Lower lobe of right lung (tissue), 2 donors: ENCODE measurements around the gene AKT2. TPM values are rescaled to one million over a fixed set of nuclear protein-coding genes. Genes with fewer than 3 reads are reported as not detected.

Experiments
- ATAC-seq, 2 donors: fragments of 200-7000 bp; cut with Tn5 transposase; one replicate each; pipeline ENCODE4 v1.9.1; 2020 to 2022; ENCODE audit warnings: mild to moderate bottlenecking in 2 of 2, moderate library complexity in 2 of 2
- DNase-seq: peaks from one replicate; pipeline ENCODE4 v3.0.0-alpha.2; 2020
- H3K27ac ChIP-seq: fragments of 200-600 bp; one replicate; pipeline ENCODE4 v1.8.0; 2022
- H3K27me3 ChIP-seq: fragments of 200-600 bp; one replicate; pipeline ENCODE4 v1.8.0; 2022; ENCODE audit warnings: low read depth
- H3K36me3 ChIP-seq: fragments of 200-600 bp; one replicate; pipeline ENCODE4 v1.8.0; 2022; ENCODE audit warnings: mild to moderate bottlenecking
- H3K4me1 ChIP-seq: fragments of 200-600 bp; one replicate; pipeline ENCODE4 v1.8.0; 2022
- H3K4me3 ChIP-seq: fragments of 200-600 bp; one replicate; pipeline ENCODE4 v1.8.0; 2022; ENCODE audit warnings: mild to moderate bottlenecking
- H3K9me3 ChIP-seq: fragments of 200-600 bp; one replicate; pipeline ENCODE4 v1.8.0; 2022
- CTCF ChIP-seq: fragments of 200-600 bp; IDR thresholded peaks from one replicate; pipeline ENCODE4 v1.8.0; 2022; ENCODE audit warnings: antibody characterized with exemption, mild to moderate bottlenecking
- intact Hi-C: fragments of 100-400 bp; cut with DNase I; formaldehyde crosslinking; loops from one replicate; pipeline ENCODE4 v1.11.0; 2022
- total RNA-seq: library from RNA; stranded (reverse); fragmentation: NEBNext Ultra II Directional; extraction: Animal tissue kit (Norgen Biotek cat#: 25700); gene quantifications from one replicate; pipeline ENCODE4 v1.2.1, GENCODE V29; 2021
- donor health status: DM: no; HTN: yes; CAD: no; lungs with severe emphysema.

The AKT2 gene
- total RNA-seq, 1 donor from 2014 or later: 102 TPM

- H3K36me3 ChIP-seq: peaks cover 28% of the 10 kb centered on the region
- no peak overlapping the region for H3K27ac ChIP-seq
- H3K27me3 ChIP-seq: no peaks in the 10 kb centered on the region
- no peak for TF ChIP-seq CTCF
- DNase-seq (no peak), ATAC-seq (peak in 1 of 2 donors; percentile 18)
- peaks cover 7% of the 10 kb centered on the region for H3K4me1 ChIP-seq
- intact Hi-C loops: no loop called here
- H3K9me3 ChIP-seq: no peaks in the 10 kb centered on the region
- no peak overlapping the region for H3K4me3 ChIP-seq
Measured at GRCh38 chr19:40204381-40204780, 80.8 kb downstream of the AKT2 start.

GRCh38 chr19:40200341-40201099 is 84.6 kb downstream of the AKT2 start:
- Histone ChIP-seq H3K9me3 (no peaks in the 10 kb centered on the region), H3K4me1 (no peaks in the 10 kb centered on the region), H3K27me3 (no peaks in the 10 kb centered on the region), H3K27ac (no peak overlapping the region), H3K36me3 (peaks cover 28% of the 10 kb centered on the region), H3K4me3 (no peak overlapping the region)
- no peak for TF ChIP-seq CTCF
- ATAC-seq: no peak
- no peak for DNase-seq
- intact Hi-C loops: no loop called here

- H3K4me1 ChIP-seq: peaks cover 2% of the 10 kb centered on the region
- H3K27ac ChIP-seq: no peak overlapping the region
- DNase-seq (no peak), ATAC-seq (no peak)
- H3K4me3 ChIP-seq: no peak overlapping the region
- peaks cover 14% of the 10 kb centered on the region for H3K36me3 ChIP-seq
- H3K27me3 ChIP-seq: no peaks in the 10 kb centered on the region
- TF ChIP-seq CTCF: no peak
- intact Hi-C loops: no loop called here
- no peaks in the 10 kb centered on the region for H3K9me3 ChIP-seq
Measured at GRCh38 chr19:40198272-40198990, 86.7 kb downstream of the AKT2 start.

- Histone ChIP-seq H3K27ac (no peak overlapping the region), H3K9me3 (no peaks in the 10 kb centered on the region), H3K4me3 (no peak overlapping the region), H3K27me3 (no peaks in the 10 kb centered on the region), H3K36me3 (no peaks in the 10 kb centered on the region), H3K4me1 (peaks cover 18% of the 10 kb centered on the region)
- no peak for TF ChIP-seq CTCF
- DNase-seq (no peak), ATAC-seq (no peak)
- intact Hi-C loops: no loop called here
Measured at GRCh38 chr19:40193587-40193849, 91.6 kb downstream of the AKT2 start.

- H3K27ac ChIP-seq: no peak overlapping the region
- no peaks in the 10 kb centered on the region for H3K27me3 ChIP-seq
- DNase-seq: no peak
- peaks cover 18% of the 10 kb centered on the region for H3K4me1 ChIP-seq
- intact Hi-C loops: no loop called here
- no peaks in the 10 kb centered on the region for H3K9me3 ChIP-seq
- no peaks in the 10 kb centered on the region for H3K36me3 ChIP-seq
- TF ChIP-seq CTCF: no peak
- no peak for ATAC-seq
- peak overlapping the region; percentile 95 for H3K4me3 ChIP-seq
Measured at GRCh38 chr19:40192758-40193586, 92.2 kb downstream of the AKT2 start.
